ENCODE measurements around the gene GM2A.

Gene GM2A

DNA sequence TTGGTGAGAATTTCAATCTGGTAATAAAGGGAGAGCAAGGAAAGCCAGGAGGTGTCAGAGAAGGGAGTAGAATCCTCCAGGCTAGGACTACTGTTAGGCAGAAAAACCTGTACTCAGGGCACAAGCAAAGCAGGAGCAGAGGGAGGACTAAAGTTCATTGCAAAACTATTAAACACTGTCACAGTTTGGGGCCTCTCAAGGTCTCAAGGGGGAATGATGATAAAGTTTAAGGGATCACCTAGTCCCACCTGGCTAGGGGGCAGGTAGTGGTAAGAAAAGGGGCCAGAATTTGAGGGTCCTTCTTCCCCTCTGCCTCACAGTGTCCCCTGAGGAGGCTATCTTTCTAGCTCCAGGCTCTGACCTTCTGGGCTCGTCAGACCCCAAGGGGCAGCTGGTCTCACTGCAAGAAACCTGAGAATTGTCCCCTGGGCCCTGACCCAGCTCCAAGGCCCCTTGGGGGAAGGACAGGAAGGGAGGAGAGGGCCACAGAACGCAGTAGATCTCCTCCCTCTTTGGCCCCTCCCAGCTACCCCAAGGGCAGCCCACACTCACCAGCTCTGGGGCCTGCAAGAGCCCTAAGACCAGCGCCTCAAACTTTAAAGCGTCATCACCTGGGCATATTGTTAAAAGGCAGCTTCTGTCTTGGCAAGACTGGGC, 30.1 kb upstream of the GM2A start:
- ATAC-seq: peak; percentile 10
- no peak for TF ChIP-seq GLIS3 (CRISPR knock-in tag; IDR thresholded peaks at IDR 0.05)
- no peak for TF ChIP-seq PPARA (CRISPR knock-in tag; IDR thresholded peaks at IDR 0.05; ENCODE audit: borderline replicate concordance)
- TF ChIP-seq RARB (CRISPR knock-in tag; IDR thresholded peaks at IDR 0.05): no peak
- TF ChIP-seq, protein P1, sequence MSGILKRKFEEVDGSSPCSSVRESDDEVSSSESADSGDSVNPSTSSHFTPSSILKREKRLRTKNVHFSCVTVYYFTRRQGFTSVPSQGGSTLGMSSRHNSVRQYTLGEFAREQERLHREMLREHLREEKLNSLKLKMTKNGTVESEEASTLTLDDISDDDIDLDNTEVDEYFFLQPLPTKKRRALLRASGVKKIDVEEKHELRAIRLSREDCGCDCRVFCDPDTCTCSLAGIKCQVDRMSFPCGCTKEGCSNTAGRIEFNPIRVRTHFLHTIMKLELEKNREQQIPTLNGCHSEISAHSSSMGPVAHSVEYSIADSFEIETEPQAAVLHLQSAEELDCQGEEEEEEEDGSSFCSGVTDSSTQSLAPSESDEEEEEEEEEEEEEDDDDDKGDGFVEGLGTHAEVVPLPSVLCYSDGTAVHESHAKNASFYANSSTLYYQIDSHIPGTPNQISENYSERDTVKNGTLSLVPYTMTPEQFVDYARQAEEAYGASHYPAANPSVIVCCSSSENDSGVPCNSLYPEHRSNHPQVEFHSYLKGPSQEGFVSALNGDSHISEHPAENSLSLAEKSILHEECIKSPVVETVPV (CRISPR knock-in tag; IDR thresholded peaks at IDR 0.05): no peak
- TF ChIP-seq OSR1 (CRISPR knock-in tag; IDR thresholded peaks at IDR 0.05): no peak
- TF ChIP-seq CSDC2 (CRISPR knock-in tag; IDR thresholded peaks at IDR 0.05): no peak
- TF ChIP-seq BACH2 (CRISPR knock-in tag; IDR thresholded peaks at IDR 0.05; ENCODE audit: borderline replicate concordance): no peak
- TF ChIP-seq, protein P2, sequence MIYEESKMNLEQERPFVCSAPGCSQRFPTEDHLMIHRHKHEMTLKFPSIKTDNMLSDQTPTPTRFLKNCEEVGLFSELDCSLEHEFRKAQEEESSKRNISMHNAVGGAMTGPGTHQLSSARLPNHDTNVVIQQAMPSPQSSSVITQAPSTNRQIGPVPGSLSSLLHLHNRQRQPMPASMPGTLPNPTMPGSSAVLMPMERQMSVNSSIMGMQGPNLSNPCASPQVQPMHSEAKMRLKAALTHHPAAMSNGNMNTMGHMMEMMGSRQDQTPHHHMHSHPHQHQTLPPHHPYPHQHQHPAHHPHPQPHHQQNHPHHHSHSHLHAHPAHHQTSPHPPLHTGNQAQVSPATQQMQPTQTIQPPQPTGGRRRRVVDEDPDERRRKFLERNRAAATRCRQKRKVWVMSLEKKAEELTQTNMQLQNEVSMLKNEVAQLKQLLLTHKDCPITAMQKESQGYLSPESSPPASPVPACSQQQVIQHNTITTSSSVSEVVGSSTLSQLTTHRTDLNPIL (CRISPR knock-in tag; IDR thresholded peaks at IDR 0.05; ENCODE audit: low read depth): no peak
- TF ChIP-seq ZNF70 (CRISPR knock-in tag; IDR thresholded peaks at IDR 0.05): no peak
- TF ChIP-seq, protein P3, sequence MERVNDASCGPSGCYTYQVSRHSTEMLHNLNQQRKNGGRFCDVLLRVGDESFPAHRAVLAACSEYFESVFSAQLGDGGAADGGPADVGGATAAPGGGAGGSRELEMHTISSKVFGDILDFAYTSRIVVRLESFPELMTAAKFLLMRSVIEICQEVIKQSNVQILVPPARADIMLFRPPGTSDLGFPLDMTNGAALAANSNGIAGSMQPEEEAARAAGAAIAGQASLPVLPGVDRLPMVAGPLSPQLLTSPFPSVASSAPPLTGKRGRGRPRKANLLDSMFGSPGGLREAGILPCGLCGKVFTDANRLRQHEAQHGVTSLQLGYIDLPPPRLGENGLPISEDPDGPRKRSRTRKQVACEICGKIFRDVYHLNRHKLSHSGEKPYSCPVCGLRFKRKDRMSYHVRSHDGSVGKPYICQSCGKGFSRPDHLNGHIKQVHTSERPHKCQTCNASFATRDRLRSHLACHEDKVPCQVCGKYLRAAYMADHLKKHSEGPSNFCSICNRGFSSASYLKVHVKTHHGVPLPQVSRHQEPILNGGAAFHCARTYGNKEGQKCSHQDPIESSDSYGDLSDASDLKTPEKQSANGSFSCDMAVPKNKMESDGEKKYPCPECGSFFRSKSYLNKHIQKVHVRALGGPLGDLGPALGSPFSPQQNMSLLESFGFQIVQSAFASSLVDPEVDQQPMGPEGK (CRISPR knock-in tag; IDR thresholded peaks at IDR 0.05; ENCODE audit: borderline replicate concordance): no peak
- TF ChIP-seq SNAI2 (CRISPR knock-in tag; IDR thresholded peaks at IDR 0.05): no peak
- no peak for TF ChIP-seq ZC3H10 (CRISPR knock-in tag; IDR thresholded peaks at IDR 0.05)
- TF ChIP-seq, protein P4, sequence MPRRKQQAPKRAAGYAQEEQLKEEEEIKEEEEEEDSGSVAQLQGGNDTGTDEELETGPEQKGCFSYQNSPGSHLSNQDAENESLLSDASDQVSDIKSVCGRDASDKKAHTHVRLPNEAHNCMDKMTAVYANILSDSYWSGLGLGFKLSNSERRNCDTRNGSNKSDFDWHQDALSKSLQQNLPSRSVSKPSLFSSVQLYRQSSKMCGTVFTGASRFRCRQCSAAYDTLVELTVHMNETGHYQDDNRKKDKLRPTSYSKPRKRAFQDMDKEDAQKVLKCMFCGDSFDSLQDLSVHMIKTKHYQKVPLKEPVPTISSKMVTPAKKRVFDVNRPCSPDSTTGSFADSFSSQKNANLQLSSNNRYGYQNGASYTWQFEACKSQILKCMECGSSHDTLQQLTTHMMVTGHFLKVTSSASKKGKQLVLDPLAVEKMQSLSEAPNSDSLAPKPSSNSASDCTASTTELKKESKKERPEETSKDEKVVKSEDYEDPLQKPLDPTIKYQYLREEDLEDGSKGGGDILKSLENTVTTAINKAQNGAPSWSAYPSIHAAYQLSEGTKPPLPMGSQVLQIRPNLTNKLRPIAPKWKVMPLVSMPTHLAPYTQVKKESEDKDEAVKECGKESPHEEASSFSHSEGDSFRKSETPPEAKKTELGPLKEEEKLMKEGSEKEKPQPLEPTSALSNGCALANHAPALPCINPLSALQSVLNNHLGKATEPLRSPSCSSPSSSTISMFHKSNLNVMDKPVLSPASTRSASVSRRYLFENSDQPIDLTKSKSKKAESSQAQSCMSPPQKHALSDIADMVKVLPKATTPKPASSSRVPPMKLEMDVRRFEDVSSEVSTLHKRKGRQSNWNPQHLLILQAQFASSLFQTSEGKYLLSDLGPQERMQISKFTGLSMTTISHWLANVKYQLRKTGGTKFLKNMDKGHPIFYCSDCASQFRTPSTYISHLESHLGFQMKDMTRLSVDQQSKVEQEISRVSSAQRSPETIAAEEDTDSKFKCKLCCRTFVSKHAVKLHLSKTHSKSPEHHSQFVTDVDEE (CRISPR knock-in tag; IDR thresholded peaks at IDR 0.05): no peak

DNA sequence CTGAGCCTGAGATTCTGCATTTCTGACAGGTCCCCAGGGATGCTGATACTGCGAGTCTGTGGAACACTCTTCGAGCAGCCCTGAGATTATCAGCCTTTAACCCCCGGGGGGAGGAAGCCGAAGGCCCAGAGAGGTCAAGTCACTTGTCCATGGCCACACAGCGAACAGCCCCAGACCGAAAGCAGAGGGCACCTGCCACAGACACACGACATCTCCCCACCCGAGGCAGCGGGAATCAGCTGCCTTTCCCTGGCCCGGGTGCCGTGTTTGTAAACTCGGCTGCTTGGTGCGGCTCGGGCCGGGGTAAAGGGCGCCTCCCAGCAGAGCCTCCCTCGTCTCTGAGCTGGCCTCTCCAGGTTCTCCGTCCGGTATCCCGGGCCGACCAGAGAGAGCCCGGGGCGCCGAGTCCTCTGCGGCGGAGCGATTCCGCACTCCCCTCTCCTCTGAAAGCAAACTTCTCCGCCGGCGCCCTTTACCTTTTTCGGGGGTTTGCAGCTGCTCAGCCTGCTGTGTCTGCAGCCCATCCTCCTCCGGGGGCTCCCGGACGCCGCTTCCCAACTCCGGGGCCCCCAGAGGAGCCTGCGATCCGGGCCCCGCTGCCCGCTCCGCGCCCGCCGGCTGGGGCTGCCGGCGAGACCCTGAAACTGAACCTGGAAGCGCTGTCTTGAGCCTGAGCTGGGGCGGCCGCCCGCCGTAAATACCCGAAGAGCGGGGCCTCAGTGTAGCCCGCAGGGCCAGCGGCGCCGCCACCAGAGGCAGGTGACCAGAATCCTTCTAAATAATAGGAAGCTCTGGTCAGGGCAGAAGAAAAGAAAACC, 29.3 kb upstream of the GM2A start, which contains the start of gene CCDC69:
CCDC69 (minus strand) TSS at position 646 of the 818 bp plus-strand sequence; CDS start at position 524, 122 bp downstream.
- ATAC-seq: peak; percentile 98

DNA sequence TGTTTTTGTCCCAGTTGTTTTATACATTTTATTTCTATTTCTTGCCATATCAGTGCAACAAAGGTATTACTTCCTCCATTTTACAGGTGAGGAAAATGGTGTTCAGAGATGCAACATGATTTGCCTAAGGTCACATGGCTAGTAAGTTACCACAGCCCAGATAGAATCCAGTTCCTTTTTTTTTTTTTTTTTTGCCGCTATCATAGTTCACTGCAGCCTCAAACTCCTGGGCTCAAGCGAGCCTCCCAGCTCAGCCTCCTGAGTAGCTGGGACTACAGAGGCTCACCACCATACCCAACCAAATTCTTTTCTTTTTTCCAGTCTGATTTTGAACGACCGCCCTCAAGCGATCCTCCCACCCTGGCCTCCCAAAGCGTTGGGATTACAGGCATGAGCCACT, 28.6 kb upstream of the GM2A start:
- ATAC-seq: no peak
- TF ChIP-seq, protein P5, sequence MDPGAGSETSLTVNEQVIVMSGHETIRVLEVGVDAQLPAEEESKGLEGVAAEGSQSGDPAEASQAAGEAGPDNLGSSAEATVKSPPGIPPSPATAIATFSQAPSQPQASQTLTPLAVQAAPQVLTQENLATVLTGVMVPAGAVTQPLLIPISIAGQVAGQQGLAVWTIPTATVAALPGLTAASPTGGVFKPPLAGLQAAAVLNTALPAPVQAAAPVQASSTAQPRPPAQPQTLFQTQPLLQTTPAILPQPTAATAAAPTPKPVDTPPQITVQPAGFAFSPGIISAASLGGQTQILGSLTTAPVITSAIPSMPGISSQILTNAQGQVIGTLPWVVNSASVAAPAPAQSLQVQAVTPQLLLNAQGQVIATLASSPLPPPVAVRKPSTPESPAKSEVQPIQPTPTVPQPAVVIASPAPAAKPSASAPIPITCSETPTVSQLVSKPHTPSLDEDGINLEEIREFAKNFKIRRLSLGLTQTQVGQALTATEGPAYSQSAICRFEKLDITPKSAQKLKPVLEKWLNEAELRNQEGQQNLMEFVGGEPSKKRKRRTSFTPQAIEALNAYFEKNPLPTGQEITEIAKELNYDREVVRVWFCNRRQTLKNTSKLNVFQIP (CRISPR knock-in tag; IDR thresholded peaks at IDR 0.05; ENCODE audit: borderline replicate concordance, low read depth): no peak
- no peak for TF ChIP-seq PPARA (CRISPR knock-in tag; IDR thresholded peaks at IDR 0.05; ENCODE audit: borderline replicate concordance)
- TF ChIP-seq, protein P3 (CRISPR knock-in tag; IDR thresholded peaks at IDR 0.05; ENCODE audit: borderline replicate concordance): no peak
- no peak for TF ChIP-seq TCF4 (CRISPR knock-in tag; IDR thresholded peaks at IDR 0.05; ENCODE audit: borderline replicate concordance)
- TF ChIP-seq, protein P2 (CRISPR knock-in tag; IDR thresholded peaks at IDR 0.05; ENCODE audit: low read depth): no peak
- no peak for TF ChIP-seq ZC3H10 (CRISPR knock-in tag; IDR thresholded peaks at IDR 0.05)
- TF ChIP-seq ESRRG (CRISPR knock-in tag; IDR thresholded peaks at IDR 0.05): no peak

More for the DNA sequence above, 29.3 kb upstream of the GM2A start, which contains the start of gene CCDC69:
- TF ChIP-seq ZNF8 (CRISPR knock-in tag; IDR thresholded peaks at IDR 0.05) (no peak), GLIS3 (CRISPR knock-in tag; IDR thresholded peaks at IDR 0.05) (peak; percentile 47; the same call in 1 of the 2 replicates), SNAI2 (CRISPR knock-in tag; IDR thresholded peaks at IDR 0.05) (no peak), TCF4 (CRISPR knock-in tag; IDR thresholded peaks at IDR 0.05; ENCODE audit: borderline replicate concordance) (no peak), RARB (CRISPR knock-in tag; IDR thresholded peaks at IDR 0.05) (no peak), BACH2 (CRISPR knock-in tag; IDR thresholded peaks at IDR 0.05; ENCODE audit: borderline replicate concordance) (no peak)
- TF ChIP-seq, protein P1 (CRISPR knock-in tag; IDR thresholded peaks at IDR 0.05): 0 out of 2 replicates have a peak, but pooled peaks have one; percentile 54
